Gastrocnemius medialis (tissue), 4 donors: Measurements from ENCODE around the gene CAMTA1.

ENCODE experiments used
- CTCF ChIP-seq, 5 experiments: fragments of 450-650 bp in 3 of 5; fragments of 200-600 bp in 2 of 5; sonication (generic) in 2 of 5; IDR thresholded peaks in 4 of 5; conservative IDR thresholded peaks in 1 of 5; 1 replicate in 4 of 5; 2 replicates in 1 of 5; pipeline ENCODE4 v1.5.1; 2016 to 2019; ENCODE audit warnings: antibody characterized with exemption in 5 of 5, mild to moderate bottlenecking in 3 of 5, moderate library complexity in 3 of 5
- POLR2A ChIP-seq, 2 donors: fragments of 450-650 bp; IDR thresholded peaks; one replicate each; pipeline ENCODE4 v1.6.1; 2017; ENCODE audit warnings: antibody characterized with exemption in 2 of 2, mild to moderate bottlenecking in 2 of 2, moderate library complexity in 2 of 2

- TF ChIP-seq CTCF (IDR thresholded peaks at IDR 0.05 in 4 of 5, conservative IDR thresholded peaks at IDR 0.05 in 1 of 5), result no peak
- no peak for TF ChIP-seq POLR2A (IDR thresholded peaks at IDR 0.05)
These were observed 343.0 kb downstream of the CAMTA1 start for GRCh38 chr1:7128293-7128692.
